ENCODE data around the gene BCL6. TPM values are rescaled to one million over a fixed set of nuclear protein-coding genes. Genes with fewer than 3 reads are reported as not detected.

Gene BCL6
- total RNA-seq, 1 experiment from 2014 or later, result 10.2 TPM

DNA sequence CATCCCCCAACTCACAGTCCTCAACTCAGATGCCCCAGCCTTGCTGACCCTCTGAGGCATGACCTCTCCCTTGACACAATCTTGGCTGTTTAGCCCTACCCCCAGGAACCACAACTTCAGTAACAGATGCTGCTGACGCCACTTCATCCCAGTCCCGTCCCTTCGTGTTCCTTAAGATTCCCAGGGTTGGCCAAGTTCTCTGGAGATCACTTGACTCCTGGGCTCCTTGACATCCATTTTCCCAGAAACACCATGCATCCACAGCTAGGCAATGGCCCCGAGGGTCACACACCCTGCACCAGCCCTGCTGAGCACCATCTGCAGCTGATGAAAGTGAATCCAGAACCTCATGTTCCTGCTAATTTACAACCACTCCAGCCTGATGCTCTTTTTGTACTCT is 49.8 kb downstream of the BCL6 start:
- H3K4me1 Mint-ChIP-seq, result no peaks in the 10 kb centered on the region
- CTCF ChIA-PET, result interaction anchor here (2.6 kb wide), 1 partner anchor 376 kb away, joined by 9 read pairs; no protein-coding TSS in a partner anchor
- ATAC-seq (no peak), DNase-seq (ENCODE audit: low spot score) (no peak)
- no peak overlapping the region for H3K27ac Mint-ChIP-seq
- H3K27me3 Mint-ChIP-seq (ENCODE audit: low read depth), result peaks cover 8% of the 10 kb centered on the region; the same call in 1 of the 2 replicates
- H3K9me3 Mint-ChIP-seq, result peaks cover 4% of the 10 kb centered on the region; the same call in 1 of the 2 replicates
- TF ChIP-seq ELF4 (CRISPR knock-in tag; IDR thresholded peaks at IDR 0.05; ENCODE audit: low read depth) (no peak), IRF2 (CRISPR knock-in tag; IDR thresholded peaks at IDR 0.05; ENCODE audit: borderline replicate concordance, low read depth) (no peak)
- POLR2A ChIA-PET, result no interaction called here
- H3K4me3 Mint-ChIP-seq, result no peak overlapping the region
- no peaks in the 10 kb centered on the region for H3K36me3 Mint-ChIP-seq

DNA sequence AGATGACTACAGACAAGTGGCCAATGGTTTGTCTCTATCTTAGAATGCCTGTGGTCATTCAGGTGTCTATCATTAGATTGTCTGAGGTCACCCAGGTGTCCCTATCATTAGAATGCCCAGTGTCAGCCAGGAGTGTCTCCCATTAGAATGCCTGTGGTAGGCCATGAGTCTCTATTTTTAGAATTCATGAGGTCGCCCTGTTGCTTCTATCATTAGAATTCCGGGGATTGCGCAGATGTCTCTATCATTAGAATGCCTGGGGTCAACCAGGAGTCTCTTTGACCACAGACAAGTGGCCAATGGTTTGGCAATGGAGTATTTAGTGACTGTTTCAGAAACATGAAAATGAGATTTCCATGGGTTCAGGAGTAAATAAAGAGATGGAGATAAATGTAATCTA is 50.5 kb downstream of the BCL6 start:
- no peak overlapping the region for H3K27ac Mint-ChIP-seq
- peaks cover 4% of the 10 kb centered on the region; the same call in 1 of the 2 replicates for H3K9me3 Mint-ChIP-seq
- POLR2A ChIA-PET, result no interaction called here
- ATAC-seq (no peak), DNase-seq (ENCODE audit: low spot score) (no peak)
- TF ChIP-seq NR2C2 (CRISPR knock-in tag; IDR thresholded peaks at IDR 0.05), result no peak
- TF ChIP-seq, protein P1, sequence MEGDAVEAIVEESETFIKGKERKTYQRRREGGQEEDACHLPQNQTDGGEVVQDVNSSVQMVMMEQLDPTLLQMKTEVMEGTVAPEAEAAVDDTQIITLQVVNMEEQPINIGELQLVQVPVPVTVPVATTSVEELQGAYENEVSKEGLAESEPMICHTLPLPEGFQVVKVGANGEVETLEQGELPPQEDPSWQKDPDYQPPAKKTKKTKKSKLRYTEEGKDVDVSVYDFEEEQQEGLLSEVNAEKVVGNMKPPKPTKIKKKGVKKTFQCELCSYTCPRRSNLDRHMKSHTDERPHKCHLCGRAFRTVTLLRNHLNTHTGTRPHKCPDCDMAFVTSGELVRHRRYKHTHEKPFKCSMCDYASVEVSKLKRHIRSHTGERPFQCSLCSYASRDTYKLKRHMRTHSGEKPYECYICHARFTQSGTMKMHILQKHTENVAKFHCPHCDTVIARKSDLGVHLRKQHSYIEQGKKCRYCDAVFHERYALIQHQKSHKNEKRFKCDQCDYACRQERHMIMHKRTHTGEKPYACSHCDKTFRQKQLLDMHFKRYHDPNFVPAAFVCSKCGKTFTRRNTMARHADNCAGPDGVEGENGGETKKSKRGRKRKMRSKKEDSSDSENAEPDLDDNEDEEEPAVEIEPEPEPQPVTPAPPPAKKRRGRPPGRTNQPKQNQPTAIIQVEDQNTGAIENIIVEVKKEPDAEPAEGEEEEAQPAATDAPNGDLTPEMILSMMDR (IDR thresholded peaks at IDR 0.05), result no peak
- no peak for TF ChIP-seq ZBTB21 (CRISPR knock-in tag; IDR thresholded peaks at IDR 0.05; ENCODE audit: borderline replicate concordance)
- TF ChIP-seq CREM (CRISPR knock-in tag; IDR thresholded peaks at IDR 0.05), result no peak
- TF ChIP-seq, protein P2, sequence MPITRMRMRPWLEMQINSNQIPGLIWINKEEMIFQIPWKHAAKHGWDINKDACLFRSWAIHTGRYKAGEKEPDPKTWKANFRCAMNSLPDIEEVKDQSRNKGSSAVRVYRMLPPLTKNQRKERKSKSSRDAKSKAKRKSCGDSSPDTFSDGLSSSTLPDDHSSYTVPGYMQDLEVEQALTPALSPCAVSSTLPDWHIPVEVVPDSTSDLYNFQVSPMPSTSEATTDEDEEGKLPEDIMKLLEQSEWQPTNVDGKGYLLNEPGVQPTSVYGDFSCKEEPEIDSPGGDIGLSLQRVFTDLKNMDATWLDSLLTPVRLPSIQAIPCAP (CRISPR knock-in tag; IDR thresholded peaks at IDR 0.05), result no peak
- H3K4me3 Mint-ChIP-seq, result no peak overlapping the region
- H3K27me3 Mint-ChIP-seq (ENCODE audit: low read depth), result peaks cover 8% of the 10 kb centered on the region; the same call in 1 of the 2 replicates
- H3K36me3 Mint-ChIP-seq, result no peaks in the 10 kb centered on the region
- no peaks in the 10 kb centered on the region for H3K4me1 Mint-ChIP-seq
- CTCF ChIA-PET, result interaction anchor here (2.6 kb wide), 1 partner anchor 375 kb away, joined by 9 read pairs; no protein-coding TSS in a partner anchor

DNA sequence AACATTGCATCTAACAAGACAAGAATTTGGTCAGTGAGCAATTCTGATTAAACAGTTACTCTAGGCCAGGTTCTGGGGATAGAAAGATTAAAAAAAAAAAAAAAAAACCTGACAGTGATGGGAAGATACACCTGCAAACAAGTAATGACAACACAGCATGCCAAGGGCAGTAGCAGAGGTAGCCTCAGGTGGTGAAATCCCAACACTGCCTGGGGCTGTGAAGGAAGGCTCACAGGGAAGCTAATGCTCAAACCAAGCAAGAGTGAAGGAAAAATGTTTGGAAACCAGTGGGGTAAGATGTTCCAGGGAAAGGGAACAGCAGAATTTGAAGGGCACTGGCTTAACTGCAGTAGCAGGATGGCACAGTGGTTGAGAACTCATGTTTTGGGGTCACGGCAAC is 51.8 kb downstream of the BCL6 start:
- POLR2A ChIA-PET, result no interaction called here
- CTCF ChIA-PET, result interaction anchor here (1.2 kb wide), 2 partner anchors 14 to 373 kb away, joined by 4 to 5 read pairs; no protein-coding TSS in a partner anchor
- Mint-ChIP-seq H3K9me3 (peaks cover 4% of the 10 kb centered on the region; the same call in 1 of the 2 replicates), H3K4me3 (no peak overlapping the region), H3K4me1 (0 out of 2 replicates have a peak, but pooled peaks cover 3% of the 10 kb centered on the region), H3K27ac (no peak overlapping the region), H3K36me3 (no peaks in the 10 kb centered on the region), H3K27me3 (ENCODE audit: low read depth) (peaks cover 8% of the 10 kb centered on the region; the same call in 1 of the 2 replicates)
- DNase-seq (ENCODE audit: low spot score), result no peak
- ATAC-seq, result no peak
- TF ChIP-seq NR2C2 (CRISPR knock-in tag; IDR thresholded peaks at IDR 0.05) (no peak), FOXK1 (CRISPR knock-in tag; IDR thresholded peaks at IDR 0.05) (no peak), MXD4 (CRISPR knock-in tag; IDR thresholded peaks at IDR 0.05; ENCODE audit: borderline replicate concordance) (no peak), IRF2 (CRISPR knock-in tag; IDR thresholded peaks at IDR 0.05; ENCODE audit: borderline replicate concordance, low read depth) (no peak), OVOL2 (CRISPR knock-in tag; IDR thresholded peaks at IDR 0.05; ENCODE audit: borderline replicate concordance) (no peak), CREM (CRISPR knock-in tag; IDR thresholded peaks at IDR 0.05) (no peak)
- TF ChIP-seq, protein P3, sequence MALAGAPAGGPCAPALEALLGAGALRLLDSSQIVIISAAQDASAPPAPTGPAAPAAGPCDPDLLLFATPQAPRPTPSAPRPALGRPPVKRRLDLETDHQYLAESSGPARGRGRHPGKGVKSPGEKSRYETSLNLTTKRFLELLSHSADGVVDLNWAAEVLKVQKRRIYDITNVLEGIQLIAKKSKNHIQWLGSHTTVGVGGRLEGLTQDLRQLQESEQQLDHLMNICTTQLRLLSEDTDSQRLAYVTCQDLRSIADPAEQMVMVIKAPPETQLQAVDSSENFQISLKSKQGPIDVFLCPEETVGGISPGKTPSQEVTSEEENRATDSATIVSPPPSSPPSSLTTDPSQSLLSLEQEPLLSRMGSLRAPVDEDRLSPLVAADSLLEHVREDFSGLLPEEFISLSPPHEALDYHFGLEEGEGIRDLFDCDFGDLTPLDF (CRISPR knock-in tag; IDR thresholded peaks at IDR 0.05), result no peak
- TF ChIP-seq, protein P4, sequence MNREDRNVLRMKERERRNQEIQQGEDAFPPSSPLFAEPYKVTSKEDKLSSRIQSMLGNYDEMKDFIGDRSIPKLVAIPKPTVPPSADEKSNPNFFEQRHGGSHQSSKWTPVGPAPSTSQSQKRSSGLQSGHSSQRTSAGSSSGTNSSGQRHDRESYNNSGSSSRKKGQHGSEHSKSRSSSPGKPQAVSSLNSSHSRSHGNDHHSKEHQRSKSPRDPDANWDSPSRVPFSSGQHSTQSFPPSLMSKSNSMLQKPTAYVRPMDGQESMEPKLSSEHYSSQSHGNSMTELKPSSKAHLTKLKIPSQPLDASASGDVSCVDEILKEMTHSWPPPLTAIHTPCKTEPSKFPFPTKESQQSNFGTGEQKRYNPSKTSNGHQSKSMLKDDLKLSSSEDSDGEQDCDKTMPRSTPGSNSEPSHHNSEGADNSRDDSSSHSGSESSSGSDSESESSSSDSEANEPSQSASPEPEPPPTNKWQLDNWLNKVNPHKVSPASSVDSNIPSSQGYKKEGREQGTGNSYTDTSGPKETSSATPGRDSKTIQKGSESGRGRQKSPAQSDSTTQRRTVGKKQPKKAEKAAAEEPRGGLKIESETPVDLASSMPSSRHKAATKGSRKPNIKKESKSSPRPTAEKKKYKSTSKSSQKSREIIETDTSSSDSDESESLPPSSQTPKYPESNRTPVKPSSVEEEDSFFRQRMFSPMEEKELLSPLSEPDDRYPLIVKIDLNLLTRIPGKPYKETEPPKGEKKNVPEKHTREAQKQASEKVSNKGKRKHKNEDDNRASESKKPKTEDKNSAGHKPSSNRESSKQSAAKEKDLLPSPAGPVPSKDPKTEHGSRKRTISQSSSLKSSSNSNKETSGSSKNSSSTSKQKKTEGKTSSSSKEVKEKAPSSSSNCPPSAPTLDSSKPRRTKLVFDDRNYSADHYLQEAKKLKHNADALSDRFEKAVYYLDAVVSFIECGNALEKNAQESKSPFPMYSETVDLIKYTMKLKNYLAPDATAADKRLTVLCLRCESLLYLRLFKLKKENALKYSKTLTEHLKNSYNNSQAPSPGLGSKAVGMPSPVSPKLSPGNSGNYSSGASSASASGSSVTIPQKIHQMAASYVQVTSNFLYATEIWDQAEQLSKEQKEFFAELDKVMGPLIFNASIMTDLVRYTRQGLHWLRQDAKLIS (CRISPR knock-in tag; IDR thresholded peaks at IDR 0.05; ENCODE audit: borderline replicate concordance), result no peak
- TF ChIP-seq, protein P5, sequence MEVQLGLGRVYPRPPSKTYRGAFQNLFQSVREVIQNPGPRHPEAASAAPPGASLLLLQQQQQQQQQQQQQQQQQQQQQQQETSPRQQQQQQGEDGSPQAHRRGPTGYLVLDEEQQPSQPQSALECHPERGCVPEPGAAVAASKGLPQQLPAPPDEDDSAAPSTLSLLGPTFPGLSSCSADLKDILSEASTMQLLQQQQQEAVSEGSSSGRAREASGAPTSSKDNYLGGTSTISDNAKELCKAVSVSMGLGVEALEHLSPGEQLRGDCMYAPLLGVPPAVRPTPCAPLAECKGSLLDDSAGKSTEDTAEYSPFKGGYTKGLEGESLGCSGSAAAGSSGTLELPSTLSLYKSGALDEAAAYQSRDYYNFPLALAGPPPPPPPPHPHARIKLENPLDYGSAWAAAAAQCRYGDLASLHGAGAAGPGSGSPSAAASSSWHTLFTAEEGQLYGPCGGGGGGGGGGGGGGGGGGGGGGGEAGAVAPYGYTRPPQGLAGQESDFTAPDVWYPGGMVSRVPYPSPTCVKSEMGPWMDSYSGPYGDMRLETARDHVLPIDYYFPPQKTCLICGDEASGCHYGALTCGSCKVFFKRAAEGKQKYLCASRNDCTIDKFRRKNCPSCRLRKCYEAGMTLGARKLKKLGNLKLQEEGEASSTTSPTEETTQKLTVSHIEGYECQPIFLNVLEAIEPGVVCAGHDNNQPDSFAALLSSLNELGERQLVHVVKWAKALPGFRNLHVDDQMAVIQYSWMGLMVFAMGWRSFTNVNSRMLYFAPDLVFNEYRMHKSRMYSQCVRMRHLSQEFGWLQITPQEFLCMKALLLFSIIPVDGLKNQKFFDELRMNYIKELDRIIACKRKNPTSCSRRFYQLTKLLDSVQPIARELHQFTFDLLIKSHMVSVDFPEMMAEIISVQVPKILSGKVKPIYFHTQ (CRISPR knock-in tag; IDR thresholded peaks at IDR 0.05), result no peak
- TF ChIP-seq, protein P6, sequence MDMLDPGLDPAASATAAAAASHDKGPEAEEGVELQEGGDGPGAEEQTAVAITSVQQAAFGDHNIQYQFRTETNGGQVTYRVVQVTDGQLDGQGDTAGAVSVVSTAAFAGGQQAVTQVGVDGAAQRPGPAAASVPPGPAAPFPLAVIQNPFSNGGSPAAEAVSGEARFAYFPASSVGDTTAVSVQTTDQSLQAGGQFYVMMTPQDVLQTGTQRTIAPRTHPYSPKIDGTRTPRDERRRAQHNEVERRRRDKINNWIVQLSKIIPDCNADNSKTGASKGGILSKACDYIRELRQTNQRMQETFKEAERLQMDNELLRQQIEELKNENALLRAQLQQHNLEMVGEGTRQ (CRISPR knock-in tag; IDR thresholded peaks at IDR 0.05), result no peak
- TF ChIP-seq, protein P7, sequence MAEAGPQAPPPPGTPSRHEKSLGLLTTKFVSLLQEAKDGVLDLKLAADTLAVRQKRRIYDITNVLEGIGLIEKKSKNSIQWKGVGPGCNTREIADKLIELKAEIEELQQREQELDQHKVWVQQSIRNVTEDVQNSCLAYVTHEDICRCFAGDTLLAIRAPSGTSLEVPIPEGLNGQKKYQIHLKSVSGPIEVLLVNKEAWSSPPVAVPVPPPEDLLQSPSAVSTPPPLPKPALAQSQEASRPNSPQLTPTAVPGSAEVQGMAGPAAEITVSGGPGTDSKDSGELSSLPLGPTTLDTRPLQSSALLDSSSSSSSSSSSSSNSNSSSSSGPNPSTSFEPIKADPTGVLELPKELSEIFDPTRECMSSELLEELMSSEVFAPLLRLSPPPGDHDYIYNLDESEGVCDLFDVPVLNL (CRISPR knock-in tag; IDR thresholded peaks at IDR 0.05; ENCODE audit: borderline replicate concordance, low read depth), result no peak

Data from WTC11 (cell line).